ENCODE measurements around the gene CD5L.

Gene CD5L

GRCh38 chr1:157806431-157807149 is 35.0 kb downstream of the CD5L start:
- DNase-seq = no peak

- no peak for DNase-seq
Measured at GRCh38 chr1:157803851-157804250, 37.8 kb downstream of the CD5L start.

GRCh38 chr1:157799996-157800395 is 41.6 kb downstream of the CD5L start:
- DNase-seq = no peak

- DNase-seq = no peak
Measured at GRCh38 chr1:157798211-157798610, 43.4 kb downstream of the CD5L start.

- no peak for DNase-seq
Measured at GRCh38 chr1:157785248-157785647, 56.4 kb downstream of the CD5L start.

GRCh38 chr1:157784801-157785200 is 56.8 kb downstream of the CD5L start:
- no peak for DNase-seq

- DNase-seq = no peak
Measured at GRCh38 chr1:157782931-157783330, 58.7 kb downstream of the CD5L start.

- DNase-seq = no peak
Measured at GRCh38 chr1:157781048-157781447, 60.6 kb downstream of the CD5L start.

All from CD4-positive, alpha-beta T cell treated with Interleukin-17A for 4 hours (primary cell).